HCT116 (cell line): ENCODE data around the gene CASTOR1. TPM values are rescaled to one million over a fixed set of nuclear protein-coding genes. Genes with fewer than 3 reads are reported as not detected.

Source experiments
- ATAC-seq: fragments of 200-7000 bp; cut with Tn5 transposase; 2 replicates; pipeline ENCODE4 v1.9.1; 2020; ENCODE audit warnings: mild to moderate bottlenecking, moderate library complexity
- BruUV-seq: library from RNA; stranded (reverse); fragments of 400-500 nt; replicated peaks from 2 replicates; lab custom pipeline; 2021; lab: Mats Ljungman, UMichigan
- CTCF ChIA-PET: fragments of 300-600 bp; sonication (Branson Sonifier 250); formaldehyde crosslinking; loops from one replicate; lab custom pipeline; 2021; ENCODE audit warnings: antibody characterized with exemption; lab: Charles Lee
- POLR2A ChIA-PET: fragments of 300-600, 350-600 bp; sonication (Branson Sonifier 250); formaldehyde crosslinking; loops from one replicate; lab custom pipeline; 2021; ENCODE audit warnings: antibody characterized with exemption; lab: Charles Lee
- RAD21 ChIA-PET, 2 experiments: fragments of 300-600 bp; sonication (Branson Sonifier 250); formaldehyde crosslinking; loops; one replicate each; lab custom pipeline; 2023; ENCODE audit warnings: low total read pairs in 2 of 2; ENCODE audit not compliant: uncharacterized antibody in 2 of 2, unreplicated experiment in 2 of 2, low non-redundant PET in 1 of 2; lab: Charles Lee
- DNase-seq: peaks from one replicate; pipeline ENCODE4 v3.0.0-alpha.2; 2010; ENCODE audit warnings: low read depth, low spot score
- H2AFZ ChIP-seq: fragments of 200-600 bp; shearing (Covaris generic), sonication (generic); 2 replicates; pipeline ENCODE4 v1.6.1; 2017; ENCODE audit warnings: low read depth, mixed run types, mixed read lengths, antibody characterized with exemption, low read length; ENCODE audit not compliant: poor library complexity, severe bottlenecking
- H3K27ac ChIP-seq: 2 replicates; pipeline ENCODE4 v1.5.1; 2012; ENCODE audit warnings: low read depth, low read length
- H3K27me3 ChIP-seq: fragments of 200-600 bp; sonication (generic); 2 replicates; pipeline ENCODE4 v1.6.1; 2016; ENCODE audit warnings: mixed run types, low read length, mixed read lengths; ENCODE audit not compliant: insufficient read depth
- H3K36me3 ChIP-seq, 2 experiments: fragments of 200-500 bp in 1 of 2; fragments of 200-600 bp in 1 of 2; sonication (Bioruptor generic) in 1 of 2; sonication (generic) in 1 of 2; 2 replicates each; pipeline versions ENCODE4 v1.5.1 to v1.6.1; 2014 to 2016; ENCODE audit warnings: low read length in 2 of 2, inconsistent platforms in 1 of 2, mixed read lengths in 1 of 2, mixed run types in 1 of 2; ENCODE audit not compliant: insufficient read depth in 2 of 2, control insufficient read depth in 1 of 2
- H3K4me1 ChIP-seq, 2 experiments: fragments of 200-600 bp in 1 of 2; sonication (generic) in 1 of 2; 2 replicates each; pipeline versions ENCODE4 v1.5.1 to v1.6.1; 2012 to 2017; ENCODE audit warnings: low read length in 2 of 2, inconsistent platforms in 1 of 2, mild to moderate bottlenecking in 1 of 2, mixed read lengths in 1 of 2, mixed run types in 1 of 2, moderate library complexity in 1 of 2; ENCODE audit not compliant: insufficient read depth in 2 of 2, control insufficient read depth in 1 of 2
- H3K4me2 ChIP-seq: fragments of 200-600 bp; sonication (generic); 2 replicates; pipeline ENCODE4 v1.6.1; 2017; ENCODE audit warnings: mixed run types, low read length, mixed read lengths
- H3K4me3 ChIP-seq, 2 experiments: fragments of 200-600 bp in 1 of 2; sonication (generic) in 1 of 2; replicated peaks in 1 of 2; 2 replicates each; pipeline ENCODE4 v1.5.1; 2011 to 2016; ENCODE audit warnings: low read length in 2 of 2, control low read depth in 1 of 2, low read depth in 1 of 2, mild to moderate bottlenecking in 1 of 2, mixed read lengths in 1 of 2, mixed run types in 1 of 2
- H3K79me2 ChIP-seq: fragments of 200-600 bp; sonication (generic); 2 replicates; pipeline ENCODE4 v1.6.1; 2017; ENCODE audit warnings: mild to moderate bottlenecking, mixed run types, low read length, moderate library complexity, mixed read lengths; ENCODE audit not compliant: insufficient read depth
- H3K9ac ChIP-seq: fragments of 200-600 bp; sonication (generic); 2 replicates; pipeline ENCODE4 v1.6.1; 2016; ENCODE audit warnings: low read length, mixed read lengths
- H3K9me2 ChIP-seq: fragments of 200-600 bp; sonication (generic), shearing (Covaris generic); 2 replicates; pipeline ENCODE4 v1.6.1; 2017; ENCODE audit warnings: mixed run types, mild to moderate bottlenecking, moderate library complexity; ENCODE audit not compliant: insufficient read depth
- H3K9me3 ChIP-seq, 2 experiments: fragments of 200-500 bp in 1 of 2; fragments of 200-600 bp in 1 of 2; sonication (Bioruptor generic) in 1 of 2; sonication (generic) in 1 of 2; 2 replicates each; pipeline ENCODE4 v1.6.1; 2014 to 2017; ENCODE audit warnings: low read length in 2 of 2, mixed read lengths in 2 of 2, inconsistent platforms in 1 of 2, low read depth in 1 of 2, mild to moderate bottlenecking in 1 of 2, mixed run types in 1 of 2, moderate library complexity in 1 of 2; ENCODE audit not compliant: control insufficient read depth in 1 of 2, insufficient read depth in 1 of 2
- H4K20me1 ChIP-seq: fragments of 200-600 bp; sonication (generic), shearing (Covaris generic); 2 replicates; pipeline ENCODE4 v1.6.1; 2017; ENCODE audit warnings: mixed run types, mild to moderate bottlenecking, moderate library complexity; ENCODE audit not compliant: insufficient read depth
- CBX3 ChIP-seq: IDR thresholded peaks from 2 replicates; pipeline ENCODE4 v1.6.1; 2012; ENCODE audit warnings: low read depth
- CEBPB ChIP-seq: IDR thresholded peaks from 2 replicates; pipeline ENCODE4 v1.6.1; 2012; ENCODE audit warnings: low read depth
- CTCF ChIP-seq, 3 experiments: fragments of 200-600 bp in 1 of 3; sonication (generic) in 1 of 3; IDR thresholded peaks in 2 of 3; conservative IDR thresholded peaks in 1 of 3; 2 replicates each; pipeline ENCODE4 v1.5.1; 2012 to 2017; ENCODE audit warnings: low read depth in 2 of 3, low read length in 2 of 3, antibody characterized with exemption in 1 of 3, borderline replicate concordance in 1 of 3, control low read depth in 1 of 3, mild to moderate bottlenecking in 1 of 3, mixed read lengths in 1 of 3, mixed run types in 1 of 3, moderate library complexity in 1 of 3; ENCODE audit not compliant: insufficient read depth in 1 of 3
- EGR1 ChIP-seq: IDR thresholded peaks from 2 replicates; pipeline ENCODE4 v1.6.1; 2012; ENCODE audit warnings: low read depth
- ELF1 ChIP-seq: IDR thresholded peaks from 2 replicates; pipeline ENCODE4 v1.6.1; 2012; ENCODE audit warnings: low read depth, borderline replicate concordance
- EZH2phosphoT487 ChIP-seq: fragments of 200-600 bp; IDR thresholded peaks from 2 replicates; pipeline ENCODE4 v1.6.1; 2018; ENCODE audit warnings: antibody characterized with exemption, borderline replicate concordance
- JUND ChIP-seq: IDR thresholded peaks from 2 replicates; pipeline ENCODE4 v1.6.1; 2012
- POLR2A ChIP-seq: IDR thresholded peaks from 2 replicates; pipeline ENCODE4 v1.7.0; 2011; ENCODE audit warnings: borderline replicate concordance; ENCODE audit not compliant: insufficient read depth, insufficient read length; ENCODE audit errors: extremely low read depth
- POLR2AphosphoS5 ChIP-seq: IDR thresholded peaks from 2 replicates; pipeline ENCODE4 v1.6.1; 2011; ENCODE audit warnings: mild to moderate bottlenecking, low read depth, low read length, moderate library complexity
- RAD21 ChIP-seq: IDR thresholded peaks from 2 replicates; pipeline ENCODE4 v1.6.1; 2012; ENCODE audit warnings: low read depth, mild to moderate bottlenecking
- SIN3A ChIP-seq: IDR thresholded peaks from 2 replicates; pipeline ENCODE4 v1.6.1; 2012; ENCODE audit warnings: low read depth
- SRF ChIP-seq: IDR thresholded peaks from 2 replicates; pipeline ENCODE4 v1.6.1; 2012; ENCODE audit warnings: low read depth
- TCF7L2 ChIP-seq: IDR thresholded peaks from 2 replicates; pipeline ENCODE4 v1.7.0; 2011; ENCODE audit warnings: borderline replicate concordance, inconsistent platforms; ENCODE audit not compliant: insufficient read depth, insufficient read length; ENCODE audit errors: extremely low read depth
- YY1 ChIP-seq: IDR thresholded peaks from 2 replicates; pipeline ENCODE4 v1.6.1; 2011; ENCODE audit warnings: low read length, low read depth, moderate library complexity, mild to moderate bottlenecking; ENCODE audit not compliant: insufficient replicate concordance; ENCODE audit errors: extremely low read depth
- intact Hi-C: fragments of 100-400 bp; cut with micrococcal nuclease; formaldehyde crosslinking; loops from 2 replicates; pipeline ENCODE4 v1.10.0; 2022
- total RNA-seq: library from RNA; stranded (reverse); gene quantifications from one replicate; pipeline ENCODE4 v1.2.1, GENCODE V29; 2021; ENCODE audit not compliant: unreplicated experiment

CASTOR1 gene
- total RNA-seq, 1 experiment from 2014 or later = 6.5 TPM

- Histone ChIP-seq H3K79me2 (0 out of 2 replicates have a peak, but pooled peaks cover 4% of the 10 kb centered on the region), H3K9ac (no peak overlapping the region), H3K4me2 (0 out of 2 replicates have a peak overlapping the region, but pooled peaks have one; percentile 3), H3K27ac (no peak overlapping the region), H3K9me2 (no peaks in the 10 kb centered on the region), H3K27me3 (no peaks in the 10 kb centered on the region), H3K4me1 (peaks cover 61 to 94% of the 10 kb centered on the region in 2 experiments), H4K20me1 (no peaks in the 10 kb centered on the region), H2AFZ (no peak overlapping the region), H3K36me3 (no peaks in the 10 kb centered on the region), H3K9me3 (no peaks in the 10 kb centered on the region), H3K4me3 (no peak overlapping the region)
- ChIA-PET CTCF (no interaction called here), RAD21 (interaction anchor here in 1 of 2 experiments (0.7 to 1.0 kb wide), 2 partner anchors 18 to 21 kb away, joined by 3 read pairs; partner anchors contain the start of gene TBC1D10A), POLR2A (interaction anchor here (1.1 to 1.7 kb wide), 2 partner anchors 18 kb away, joined by 3 to 5 read pairs; partner anchors contain the start of gene TBC1D10A)
- DNase-seq = no peak
- no peak for ATAC-seq
- no TSS peak for BruUV-seq
- no peak for TF ChIP-seq SRF
- TF ChIP-seq JUND = peak; percentile 11; the same call in 1 of the 2 replicates
- intact Hi-C loops = no loop called here
These were observed 19.4 kb upstream of the CASTOR1 start for GRCh38 chr22:30308518-30309230.

GRCh38 chr22:30308093-30308492, 18.8 kb upstream of the CASTOR1 start:
- H3K9me3 ChIP-seq = no peaks in the 10 kb centered on the region
- no peak overlapping the region for H3K27ac ChIP-seq
- H3K4me2 ChIP-seq = 0 out of 2 replicates have a peak overlapping the region, but pooled peaks have one; percentile 3
- ATAC-seq (no peak), DNase-seq (no peak)
- ChIA-PET POLR2A (interaction anchor here (1.1 to 1.7 kb wide), 2 partner anchors 17 to 19 kb away, joined by 3 to 5 read pairs; partner anchors contain the start of gene TBC1D10A), RAD21 (interaction anchor here in 1 of 2 experiments (0.7 to 1.0 kb wide), 2 partner anchors 19 to 20 kb away, joined by 3 read pairs; partner anchors contain the start of gene TBC1D10A), CTCF (no interaction called here)
- no TSS peak for BruUV-seq
- TF ChIP-seq CEBPB (no peak), CBX3 (no peak), POLR2AphosphoS5 (no peak), RAD21 (no peak), YY1 (no peak), CTCF (IDR thresholded peaks at IDR 0.05 in 2 of 3, conservative IDR thresholded peaks at IDR 0.05 in 1 of 3; ENCODE audit: borderline replicate concordance in 1 of 3, insufficient read depth in 1 of 3, low read depth in 2 of 3, low read length in 2 of 3) (no peak), EGR1 (no peak), TCF7L2 (no peak), EZH2phosphoT487 (no peak), ELF1 (no peak), POLR2A (no peak), SIN3A (no peak)
- H4K20me1 ChIP-seq = no peaks in the 10 kb centered on the region
- H3K36me3 ChIP-seq = no peaks in the 10 kb centered on the region
- no peak overlapping the region for H3K9ac ChIP-seq
- no peaks in the 10 kb centered on the region for H3K9me2 ChIP-seq
- H3K27me3 ChIP-seq = no peaks in the 10 kb centered on the region
- H3K4me1 ChIP-seq = peaks cover 67 to 96% of the 10 kb centered on the region in 2 experiments
- 0 out of 2 replicates have a peak, but pooled peaks cover 4% of the 10 kb centered on the region for H3K79me2 ChIP-seq
- no peak overlapping the region for H3K4me3 ChIP-seq
- no peak overlapping the region for H2AFZ ChIP-seq
- intact Hi-C loops = no loop called here
